Measurements from ENCODE around the gene CD44. TPM values are rescaled to one million over a fixed set of nuclear protein-coding genes. Genes with fewer than 3 reads are reported as not detected.

Gene CD44
- total and polyA plus RNA-seq, 10 of the 15 experiments (the other 5 are each of a cell fraction or from before 2014, with no cell fraction given), result 57.1 to 293 (median 120) TPM

DNA sequence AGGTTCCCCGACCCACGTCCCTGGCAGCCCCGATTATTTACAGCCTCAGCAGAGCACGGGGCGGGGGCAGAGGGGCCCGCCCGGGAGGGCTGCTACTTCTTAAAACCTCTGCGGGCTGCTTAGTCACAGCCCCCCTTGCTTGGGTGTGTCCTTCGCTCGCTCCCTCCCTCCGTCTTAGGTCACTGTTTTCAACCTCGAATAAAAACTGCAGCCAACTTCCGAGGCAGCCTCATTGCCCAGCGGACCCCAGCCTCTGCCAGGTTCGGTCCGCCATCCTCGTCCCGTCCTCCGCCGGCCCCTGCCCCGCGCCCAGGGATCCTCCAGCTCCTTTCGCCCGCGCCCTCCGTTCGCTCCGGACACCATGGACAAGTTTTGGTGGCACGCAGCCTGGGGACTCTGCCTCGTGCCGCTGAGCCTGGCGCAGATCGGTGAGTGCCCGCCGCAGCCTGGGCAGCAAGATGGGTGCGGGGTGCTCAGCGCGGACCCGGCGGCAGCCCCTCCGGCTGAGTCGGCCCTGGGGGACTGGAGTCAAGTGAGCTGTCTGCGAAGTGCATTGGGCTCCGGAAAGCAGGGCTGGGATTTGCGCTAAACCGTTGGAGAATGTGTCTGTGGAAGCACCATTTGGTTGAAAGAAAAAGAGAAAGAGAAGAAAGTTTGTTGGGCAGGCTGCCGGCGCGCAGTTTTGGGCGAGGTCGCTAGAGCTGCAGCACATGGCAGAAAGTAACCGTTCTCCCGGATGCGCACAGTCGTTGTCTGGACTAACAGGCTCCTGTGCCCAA lies at the start of gene CD44 (continued):
- TF ChIP-seq CREM (IDR thresholded peaks at IDR 0.05; ENCODE audit: low read depth) (peak; percentile 30; the same call in 1 of the 2 replicates), TCF7 (IDR thresholded peaks at IDR 0.05; ENCODE audit: borderline replicate concordance) (no peak), SUPT20H (IDR thresholded peaks at IDR 0.05; ENCODE audit: borderline replicate concordance, control insufficient read depth, low read depth, low read length) (no peak), ZNF384 (IDR thresholded peaks at IDR 0.05; ENCODE audit: borderline replicate concordance, low read depth, low read length) (no peak), BACH1 (IDR thresholded peaks at IDR 0.05; ENCODE audit: borderline replicate concordance) (no peak), BRCA1 (IDR thresholded peaks at IDR 0.05; ENCODE audit: low read depth, low read length) (no peak), STAT1 (conservative IDR thresholded peaks at IDR 0.05) (no peak), SUZ12 (IDR thresholded peaks at IDR 0.05; ENCODE audit: unreplicated experiment) (no peak), BMI1 (IDR thresholded peaks at IDR 0.05; ENCODE audit: borderline replicate concordance) (no peak), CBFB (IDR thresholded peaks at IDR 0.05; ENCODE audit: low read depth) (no peak), TCF12 (IDR thresholded peaks at IDR 0.05; ENCODE audit: low read depth, low read length) (peak; percentile 56; the same call in 1 of the 2 replicates), RFX5 (IDR thresholded peaks at IDR 0.05; ENCODE audit: low read depth, low read length) (no peak), RELA (IDR thresholded peaks at IDR 0.05; ENCODE audit: borderline replicate concordance, partially characterized antibody) (no peak), ZNF274 (IDR thresholded peaks at IDR 0.05; ENCODE audit: insufficient read depth, insufficient read length) (no peak), POLR2AphosphoS5 (IDR thresholded peaks at IDR 0.05; ENCODE audit: low read length) (peak; percentile 93), ZNF24 (IDR thresholded peaks at IDR 0.05) (no peak)
- TF ChIP-seq, protein P1, sequence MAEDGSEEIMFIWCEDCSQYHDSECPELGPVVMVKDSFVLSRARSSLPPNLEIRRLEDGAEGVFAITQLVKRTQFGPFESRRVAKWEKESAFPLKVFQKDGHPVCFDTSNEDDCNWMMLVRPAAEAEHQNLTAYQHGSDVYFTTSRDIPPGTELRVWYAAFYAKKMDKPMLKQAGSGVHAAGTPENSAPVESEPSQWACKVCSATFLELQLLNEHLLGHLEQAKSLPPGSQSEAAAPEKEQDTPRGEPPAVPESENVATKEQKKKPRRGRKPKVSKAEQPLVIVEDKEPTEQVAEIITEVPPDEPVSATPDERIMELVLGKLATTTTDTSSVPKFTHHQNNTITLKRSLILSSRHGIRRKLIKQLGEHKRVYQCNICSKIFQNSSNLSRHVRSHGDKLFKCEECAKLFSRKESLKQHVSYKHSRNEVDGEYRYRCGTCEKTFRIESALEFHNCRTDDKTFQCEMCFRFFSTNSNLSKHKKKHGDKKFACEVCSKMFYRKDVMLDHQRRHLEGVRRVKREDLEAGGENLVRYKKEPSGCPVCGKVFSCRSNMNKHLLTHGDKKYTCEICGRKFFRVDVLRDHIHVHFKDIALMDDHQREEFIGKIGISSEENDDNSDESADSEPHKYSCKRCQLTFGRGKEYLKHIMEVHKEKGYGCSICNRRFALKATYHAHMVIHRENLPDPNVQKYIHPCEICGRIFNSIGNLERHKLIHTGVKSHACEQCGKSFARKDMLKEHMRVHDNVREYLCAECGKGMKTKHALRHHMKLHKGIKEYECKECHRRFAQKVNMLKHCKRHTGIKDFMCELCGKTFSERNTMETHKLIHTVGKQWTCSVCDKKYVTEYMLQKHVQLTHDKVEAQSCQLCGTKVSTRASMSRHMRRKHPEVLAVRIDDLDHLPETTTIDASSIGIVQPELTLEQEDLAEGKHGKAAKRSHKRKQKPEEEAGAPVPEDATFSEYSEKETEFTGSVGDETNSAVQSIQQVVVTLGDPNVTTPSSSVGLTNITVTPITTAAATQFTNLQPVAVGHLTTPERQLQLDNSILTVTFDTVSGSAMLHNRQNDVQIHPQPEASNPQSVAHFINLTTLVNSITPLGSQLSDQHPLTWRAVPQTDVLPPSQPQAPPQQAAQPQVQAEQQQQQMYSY (CRISPR knock-in tag; IDR thresholded peaks at IDR 0.05), result no peak
- TF ChIP-seq, protein P2, sequence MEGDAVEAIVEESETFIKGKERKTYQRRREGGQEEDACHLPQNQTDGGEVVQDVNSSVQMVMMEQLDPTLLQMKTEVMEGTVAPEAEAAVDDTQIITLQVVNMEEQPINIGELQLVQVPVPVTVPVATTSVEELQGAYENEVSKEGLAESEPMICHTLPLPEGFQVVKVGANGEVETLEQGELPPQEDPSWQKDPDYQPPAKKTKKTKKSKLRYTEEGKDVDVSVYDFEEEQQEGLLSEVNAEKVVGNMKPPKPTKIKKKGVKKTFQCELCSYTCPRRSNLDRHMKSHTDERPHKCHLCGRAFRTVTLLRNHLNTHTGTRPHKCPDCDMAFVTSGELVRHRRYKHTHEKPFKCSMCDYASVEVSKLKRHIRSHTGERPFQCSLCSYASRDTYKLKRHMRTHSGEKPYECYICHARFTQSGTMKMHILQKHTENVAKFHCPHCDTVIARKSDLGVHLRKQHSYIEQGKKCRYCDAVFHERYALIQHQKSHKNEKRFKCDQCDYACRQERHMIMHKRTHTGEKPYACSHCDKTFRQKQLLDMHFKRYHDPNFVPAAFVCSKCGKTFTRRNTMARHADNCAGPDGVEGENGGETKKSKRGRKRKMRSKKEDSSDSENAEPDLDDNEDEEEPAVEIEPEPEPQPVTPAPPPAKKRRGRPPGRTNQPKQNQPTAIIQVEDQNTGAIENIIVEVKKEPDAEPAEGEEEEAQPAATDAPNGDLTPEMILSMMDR (IDR thresholded peaks at IDR 0.05 in 2 of 3, conservative IDR thresholded peaks at IDR 0.05 in 1 of 3; ENCODE audit: control insufficient read depth in 2 of 3, extremely low read depth in 1 of 3, insufficient read depth in 1 of 3, low read depth in 3 of 3, low read length in 3 of 3), result no peak
- TF ChIP-seq, protein P3, sequence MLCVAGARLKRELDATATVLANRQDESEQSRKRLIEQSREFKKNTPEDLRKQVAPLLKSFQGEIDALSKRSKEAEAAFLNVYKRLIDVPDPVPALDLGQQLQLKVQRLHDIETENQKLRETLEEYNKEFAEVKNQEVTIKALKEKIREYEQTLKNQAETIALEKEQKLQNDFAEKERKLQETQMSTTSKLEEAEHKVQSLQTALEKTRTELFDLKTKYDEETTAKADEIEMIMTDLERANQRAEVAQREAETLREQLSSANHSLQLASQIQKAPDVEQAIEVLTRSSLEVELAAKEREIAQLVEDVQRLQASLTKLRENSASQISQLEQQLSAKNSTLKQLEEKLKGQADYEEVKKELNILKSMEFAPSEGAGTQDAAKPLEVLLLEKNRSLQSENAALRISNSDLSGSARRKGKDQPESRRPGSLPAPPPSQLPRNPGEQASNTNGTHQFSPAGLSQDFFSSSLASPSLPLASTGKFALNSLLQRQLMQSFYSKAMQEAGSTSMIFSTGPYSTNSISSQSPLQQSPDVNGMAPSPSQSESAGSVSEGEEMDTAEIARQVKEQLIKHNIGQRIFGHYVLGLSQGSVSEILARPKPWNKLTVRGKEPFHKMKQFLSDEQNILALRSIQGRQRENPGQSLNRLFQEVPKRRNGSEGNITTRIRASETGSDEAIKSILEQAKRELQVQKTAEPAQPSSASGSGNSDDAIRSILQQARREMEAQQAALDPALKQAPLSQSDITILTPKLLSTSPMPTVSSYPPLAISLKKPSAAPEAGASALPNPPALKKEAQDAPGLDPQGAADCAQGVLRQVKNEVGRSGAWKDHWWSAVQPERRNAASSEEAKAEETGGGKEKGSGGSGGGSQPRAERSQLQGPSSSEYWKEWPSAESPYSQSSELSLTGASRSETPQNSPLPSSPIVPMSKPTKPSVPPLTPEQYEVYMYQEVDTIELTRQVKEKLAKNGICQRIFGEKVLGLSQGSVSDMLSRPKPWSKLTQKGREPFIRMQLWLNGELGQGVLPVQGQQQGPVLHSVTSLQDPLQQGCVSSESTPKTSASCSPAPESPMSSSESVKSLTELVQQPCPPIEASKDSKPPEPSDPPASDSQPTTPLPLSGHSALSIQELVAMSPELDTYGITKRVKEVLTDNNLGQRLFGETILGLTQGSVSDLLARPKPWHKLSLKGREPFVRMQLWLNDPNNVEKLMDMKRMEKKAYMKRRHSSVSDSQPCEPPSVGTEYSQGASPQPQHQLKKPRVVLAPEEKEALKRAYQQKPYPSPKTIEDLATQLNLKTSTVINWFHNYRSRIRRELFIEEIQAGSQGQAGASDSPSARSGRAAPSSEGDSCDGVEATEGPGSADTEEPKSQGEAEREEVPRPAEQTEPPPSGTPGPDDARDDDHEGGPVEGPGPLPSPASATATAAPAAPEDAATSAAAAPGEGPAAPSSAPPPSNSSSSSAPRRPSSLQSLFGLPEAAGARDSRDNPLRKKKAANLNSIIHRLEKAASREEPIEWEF (IDR thresholded peaks at IDR 0.05; ENCODE audit: insufficient replicate concordance, low read depth, low read length), result no peak

All from GM12878 (cell line).